Measurements from ENCODE around the gene GZMM.

The GZMM gene

GRCh38 chr19:518598-519231, 25.1 kb upstream of the GZMM start:
- no peaks in the 10 kb centered on the region for H3K27me3 Mint-ChIP-seq
- peak; percentile 98 for ATAC-seq (replicated peaks)
- no peak overlapping the region for H3K27ac Mint-ChIP-seq
- H3K9me3 Mint-ChIP-seq = no peaks in the 10 kb centered on the region
- H3K4me3 Mint-ChIP-seq = peak overlapping the region in 1 of 2 donors; percentile 29
- H3K36me3 Mint-ChIP-seq (ENCODE audit: insufficient read depth) = peaks cover 7% of the 10 kb centered on the region
- peaks cover 4 to 14% of the 10 kb centered on the region in 2 donors for H3K4me1 Mint-ChIP-seq (ENCODE audit: low read depth in 2 of 2)
- peak; percentile 42 to 49 (median 45) for DNase-seq

- Mint-ChIP-seq H3K4me1 (ENCODE audit: low read depth in 2 of 2) (peaks cover 4 to 9% of the 10 kb centered on the region in 2 donors), H3K9me3 (no peaks in the 10 kb centered on the region), H3K4me3 (no peak overlapping the region), H3K36me3 (ENCODE audit: insufficient read depth) (peaks cover 7% of the 10 kb centered on the region), H3K27me3 (no peaks in the 10 kb centered on the region), H3K27ac (no peak overlapping the region)
- DNase-seq (no peak), ATAC-seq (replicated peaks) (no peak)
Observed at GRCh38 chr19:519449-519865, 24.4 kb upstream of the GZMM start.

- peaks cover 3% of the 10 kb centered on the region for H3K36me3 Mint-ChIP-seq (ENCODE audit: insufficient read depth)
- H3K9me3 Mint-ChIP-seq = no peaks in the 10 kb centered on the region
- no peak for DNase-seq
- H3K27me3 Mint-ChIP-seq = peaks cover 0 to 8% of the 10 kb centered on the region in 2 donors
- H3K4me1 Mint-ChIP-seq (ENCODE audit: low read depth in 2 of 2) = peaks cover 3 to 4% of the 10 kb centered on the region in 2 donors
- ATAC-seq (replicated peaks) = no peak
- H3K4me3 Mint-ChIP-seq = no peak overlapping the region
- no peak overlapping the region for H3K27ac Mint-ChIP-seq
Observed at GRCh38 chr19:522726-523125, 21.1 kb upstream of the GZMM start.

GRCh38 chr19:524062-524674, 19.7 kb upstream of the GZMM start:
- ATAC-seq (replicated peaks) = no peak
- peaks cover 3 to 4% of the 10 kb centered on the region in 2 donors for H3K4me1 Mint-ChIP-seq (ENCODE audit: low read depth in 2 of 2)
- no peak overlapping the region for H3K27ac Mint-ChIP-seq
- H3K27me3 Mint-ChIP-seq = peaks cover 0 to 8% of the 10 kb centered on the region in 2 donors
- no peaks in the 10 kb centered on the region for H3K36me3 Mint-ChIP-seq (ENCODE audit: insufficient read depth)
- DNase-seq = no peak
- no peaks in the 10 kb centered on the region for H3K9me3 Mint-ChIP-seq
- H3K4me3 Mint-ChIP-seq = no peak overlapping the region

GRCh38 chr19:525029-525428, 18.8 kb upstream of the GZMM start:
- no peak for ATAC-seq (replicated peaks)
- Mint-ChIP-seq H3K36me3 (ENCODE audit: insufficient read depth) (peaks cover under 1% of the 10 kb centered on the region), H3K4me3 (no peak overlapping the region), H3K27me3 (peaks cover 0 to 8% of the 10 kb centered on the region in 2 donors), H3K27ac (peak overlapping the region in 1 of 2 donors; percentile 17), H3K4me1 (ENCODE audit: low read depth in 2 of 2) (peaks cover 4% of the 10 kb centered on the region in 2 donors), H3K9me3 (no peaks in the 10 kb centered on the region)
- no peak for DNase-seq

- peaks cover 6% of the 10 kb centered on the region for H3K36me3 Mint-ChIP-seq (ENCODE audit: insufficient read depth)
- H3K27ac Mint-ChIP-seq = no peak overlapping the region
- ATAC-seq (replicated peaks) (no peak), DNase-seq (no peak)
- H3K4me1 Mint-ChIP-seq (ENCODE audit: low read depth in 2 of 2) = peaks cover 2 to 4% of the 10 kb centered on the region in 2 donors
- H3K4me3 Mint-ChIP-seq = no peak overlapping the region
- H3K27me3 Mint-ChIP-seq = peaks cover 0 to 8% of the 10 kb centered on the region in 2 donors
- no peaks in the 10 kb centered on the region for H3K9me3 Mint-ChIP-seq
Observed at GRCh38 chr19:525857-526419, 17.9 kb upstream of the GZMM start.

GRCh38 chr19:530134-531008, 13.5 kb upstream of the GZMM start:
- ATAC-seq (replicated peaks) = no peak
- Mint-ChIP-seq H3K27ac (peak overlapping the region in 1 of 2 donors; percentile 17), H3K27me3 (peaks cover 0 to 6% of the 10 kb centered on the region in 2 donors), H3K4me1 (ENCODE audit: low read depth in 2 of 2) (peaks cover 15 to 16% of the 10 kb centered on the region in 2 donors), H3K9me3 (no peaks in the 10 kb centered on the region), H3K4me3 (peak overlapping the region; percentile 73 to 74), H3K36me3 (ENCODE audit: insufficient read depth) (peaks cover 26% of the 10 kb centered on the region)
- DNase-seq = no peak

- ATAC-seq (replicated peaks) (peak; percentile 77), DNase-seq (peak; percentile 84 to 96 (median 91))
- Mint-ChIP-seq H3K4me1 (ENCODE audit: low read depth in 2 of 2) (peaks cover 15 to 16% of the 10 kb centered on the region in 2 donors), H3K36me3 (ENCODE audit: insufficient read depth) (peaks cover 29% of the 10 kb centered on the region), H3K9me3 (no peaks in the 10 kb centered on the region), H3K27me3 (no peaks in the 10 kb centered on the region), H3K27ac (peak overlapping the region in 1 of 2 donors; percentile 17), H3K4me3 (peak overlapping the region; percentile 73 to 74)
Observed at GRCh38 chr19:531009-531752, 12.7 kb upstream of the GZMM start.

- H3K27ac Mint-ChIP-seq = peak within 1 kb of the TSS; percentile 59 to 69
Observed at GRCh38 chr19:531753-532560, 11.9 kb upstream of the GZMM start, which contains the start of gene CDC34. Gene CDC34 (plus strand): TSS chr19:531760. CDS start chr19:531932, 172 bp downstream.

GRCh38 chr19:532561-533363, 11.1 kb upstream of the GZMM start:
- DNase-seq (peak in 2 of 3 experiments; percentile 30 to 40), ATAC-seq (replicated peaks) (no peak)
- Mint-ChIP-seq H3K4me1 (ENCODE audit: low read depth in 2 of 2) (peaks cover 15 to 16% of the 10 kb centered on the region in 2 donors), H3K4me3 (peak overlapping the region; percentile 83 to 84), H3K36me3 (ENCODE audit: insufficient read depth) (peaks cover 43% of the 10 kb centered on the region), H3K27me3 (no peaks in the 10 kb centered on the region), H3K27ac (peak overlapping the region; percentile 59 to 69), H3K9me3 (no peaks in the 10 kb centered on the region)

More at GRCh38 chr19:531753-532560, 11.9 kb upstream of the GZMM start, which contains the start of gene CDC34:
- ATAC-seq (replicated peaks) (peak; percentile 30), DNase-seq (no peak)
- Mint-ChIP-seq H3K4me3 (peak within 1 kb of the TSS; percentile 83 to 84), H3K27me3 (no peaks in the 10 kb centered on the region), H3K4me1 (ENCODE audit: low read depth in 2 of 2) (peaks cover 15 to 16% of the 10 kb centered on the region in 2 donors), H3K36me3 (ENCODE audit: insufficient read depth) (peaks cover 35% of the 10 kb centered on the region), H3K9me3 (no peaks in the 10 kb centered on the region)

- peak overlapping the region; percentile 83 to 84 for H3K4me3 Mint-ChIP-seq
- H3K27me3 Mint-ChIP-seq = no peaks in the 10 kb centered on the region
- ATAC-seq (replicated peaks) (no peak), DNase-seq (no peak)
- peaks cover 47% of the 10 kb centered on the region for H3K36me3 Mint-ChIP-seq (ENCODE audit: insufficient read depth)
- peaks cover 16 to 17% of the 10 kb centered on the region in 2 donors for H3K4me1 Mint-ChIP-seq (ENCODE audit: low read depth in 2 of 2)
- H3K9me3 Mint-ChIP-seq = no peaks in the 10 kb centered on the region
- H3K27ac Mint-ChIP-seq = peak overlapping the region; percentile 59 to 69
Observed at GRCh38 chr19:533364-534058, 10.3 kb upstream of the GZMM start.
